UCSD-AML1 (cell line): Measurements from ENCODE around the gene SRGAP1.
"Not testable (repeated sequence)": the region's sequence is repeated elsewhere in the genome, so short reads cannot be mapped to it uniquely, and the experiment has no call there.

Experiments used
- DNase-seq: peaks from one replicate; lab custom pipeline; 2025; ENCODE audit not compliant: unreplicated experiment; lab: John Stamatoyannopoulos, UW

SRGAP1 gene

DNA sequence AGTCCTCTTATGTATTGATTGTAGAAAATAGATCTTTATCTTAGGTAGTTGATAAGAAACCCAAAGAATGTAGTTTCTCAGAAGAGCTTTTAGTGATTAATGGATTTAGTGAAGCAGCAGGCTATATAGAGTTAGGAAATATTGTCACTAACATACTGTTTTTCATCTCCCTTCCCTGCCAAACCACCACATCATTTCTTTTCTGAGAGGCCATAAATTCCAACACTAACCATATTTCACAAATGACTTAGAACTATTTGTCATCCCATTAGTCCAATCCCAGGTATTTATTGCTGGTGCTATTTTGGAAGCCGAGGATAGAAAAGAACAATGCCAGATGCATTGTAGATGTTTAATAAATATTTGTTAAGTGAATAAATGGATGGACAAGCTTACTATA, 191.9 kb downstream of the SRGAP1 start:
- DNase-seq: no peak

DNA sequence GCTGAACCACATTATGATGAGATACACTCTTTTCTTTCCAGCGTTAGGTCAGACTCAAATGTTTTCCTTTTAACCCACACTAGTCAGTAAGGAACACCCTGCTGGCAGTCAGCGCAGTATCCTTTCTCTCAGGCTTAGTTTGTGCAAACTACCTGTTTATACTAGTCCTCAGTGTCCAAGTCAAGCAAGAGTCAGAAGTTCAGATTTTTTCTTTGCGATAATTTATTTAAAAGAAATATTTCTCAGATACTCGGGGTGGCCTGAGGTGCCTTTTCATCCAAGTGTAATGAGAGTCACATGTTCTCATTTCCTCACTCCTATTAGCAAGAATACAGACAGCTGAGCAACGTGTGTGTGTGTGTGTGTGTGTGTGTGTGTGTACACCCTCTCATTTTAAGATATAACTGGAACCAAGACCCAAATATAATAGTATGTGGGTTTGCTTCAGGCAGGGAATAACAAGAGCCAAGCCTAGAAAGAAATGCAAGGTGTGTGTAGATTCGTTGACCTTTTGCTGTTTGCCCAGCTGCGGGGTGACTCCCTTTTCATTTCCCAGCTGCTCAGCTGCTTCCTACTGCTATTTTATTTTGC, 194.9 kb downstream of the SRGAP1 start:
- DNase-seq: no peak

DNA sequence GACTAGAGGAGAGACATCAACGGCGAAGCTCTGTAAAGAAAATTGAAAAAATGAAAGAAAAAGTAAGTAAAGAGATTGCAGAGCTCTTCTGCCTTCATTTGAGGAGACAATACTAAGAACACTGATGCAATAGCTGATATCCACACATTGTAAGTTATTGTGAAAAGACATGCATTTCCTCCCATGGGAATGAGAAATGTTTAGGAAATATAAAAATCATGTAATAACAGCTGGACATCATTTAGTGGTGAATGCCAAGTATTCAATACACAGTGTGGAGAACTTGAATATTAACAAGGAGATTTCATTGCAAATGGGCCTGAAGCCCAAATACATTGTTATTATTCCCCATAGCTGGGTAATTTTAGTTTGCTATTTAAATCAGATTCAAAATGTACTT, 198.4 kb downstream of the SRGAP1 start:
- no peak for DNase-seq

DNA sequence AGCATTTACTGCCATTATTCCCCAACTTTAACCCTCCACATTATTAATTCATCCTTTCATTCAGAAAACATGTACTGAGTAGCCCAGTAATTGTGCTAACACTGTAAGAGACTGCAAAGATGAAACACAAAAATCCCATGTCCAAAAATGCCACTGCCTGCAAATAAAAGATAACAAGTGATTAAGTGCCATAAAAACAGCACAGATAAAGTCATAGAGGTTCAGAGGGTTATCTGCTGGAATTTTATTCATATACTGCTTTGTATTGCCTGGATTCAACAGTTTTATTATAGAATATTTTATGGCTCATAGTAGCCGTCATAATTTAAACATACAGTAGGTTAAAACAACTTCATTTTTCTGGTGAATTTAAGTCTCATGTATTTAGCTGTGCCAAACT, 199.7 kb downstream of the SRGAP1 start:
- no peak for DNase-seq

DNA sequence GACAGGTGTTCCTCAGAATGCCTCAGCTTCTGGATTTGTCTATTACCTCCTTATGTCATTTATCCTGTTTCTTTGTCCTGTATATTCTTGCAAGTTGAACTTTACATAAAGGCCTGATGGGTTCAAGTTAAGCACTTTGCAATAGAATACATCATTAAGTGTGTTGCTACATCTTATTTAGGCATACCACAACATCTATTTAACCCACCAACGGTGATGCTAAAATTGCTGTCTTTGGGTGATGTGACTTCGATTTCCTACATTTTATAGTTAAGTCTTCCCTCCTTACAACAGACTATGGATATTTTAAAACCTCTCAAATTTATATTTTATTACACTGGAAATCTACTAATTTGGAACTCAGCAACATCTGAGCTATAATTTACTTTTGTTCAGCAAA, 206.6 kb downstream of the SRGAP1 start:
- no peak for DNase-seq

DNA sequence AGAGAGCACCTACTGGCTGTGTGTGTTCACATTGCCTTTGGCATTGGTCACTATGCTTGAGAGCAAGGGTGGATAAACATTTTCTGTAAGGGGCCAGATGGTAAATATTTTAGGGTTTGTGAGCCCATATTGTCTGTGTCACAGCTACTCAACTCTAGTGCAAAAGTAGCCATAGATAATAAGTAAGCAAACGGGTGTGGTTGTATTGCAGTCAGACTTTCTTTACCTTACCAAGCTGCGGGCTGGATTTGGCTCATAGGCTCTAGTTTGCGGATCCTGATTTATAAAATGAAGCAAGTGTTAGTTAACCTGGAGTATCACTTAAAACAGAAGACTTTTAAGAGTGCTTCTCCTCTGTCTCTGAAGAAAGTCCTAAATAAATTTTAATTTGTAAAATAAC, 208.6 kb downstream of the SRGAP1 start:
- DNase-seq: no peak

DNA sequence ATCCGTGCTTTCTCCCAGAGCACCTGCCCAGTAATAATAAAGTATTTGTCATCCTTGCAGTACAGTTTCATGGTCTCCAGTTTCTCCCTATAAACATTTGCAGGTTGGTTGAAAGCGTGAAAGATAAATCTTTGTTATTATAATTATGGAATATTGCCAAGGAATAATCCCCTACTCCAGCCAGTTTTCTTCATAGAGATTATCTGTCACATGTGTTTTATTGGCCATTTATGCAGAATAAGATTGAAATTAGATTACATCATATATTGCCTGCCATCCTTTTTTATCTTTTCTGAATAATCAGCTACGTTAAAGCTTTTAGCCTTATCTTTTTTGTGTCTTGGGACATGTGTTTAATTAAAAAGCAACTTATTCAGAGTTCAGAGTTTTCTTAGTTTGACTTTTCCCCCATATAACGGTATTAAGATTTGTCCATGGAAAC, 209.6 kb downstream of the SRGAP1 start:
- DNase-seq: no peak

DNA sequence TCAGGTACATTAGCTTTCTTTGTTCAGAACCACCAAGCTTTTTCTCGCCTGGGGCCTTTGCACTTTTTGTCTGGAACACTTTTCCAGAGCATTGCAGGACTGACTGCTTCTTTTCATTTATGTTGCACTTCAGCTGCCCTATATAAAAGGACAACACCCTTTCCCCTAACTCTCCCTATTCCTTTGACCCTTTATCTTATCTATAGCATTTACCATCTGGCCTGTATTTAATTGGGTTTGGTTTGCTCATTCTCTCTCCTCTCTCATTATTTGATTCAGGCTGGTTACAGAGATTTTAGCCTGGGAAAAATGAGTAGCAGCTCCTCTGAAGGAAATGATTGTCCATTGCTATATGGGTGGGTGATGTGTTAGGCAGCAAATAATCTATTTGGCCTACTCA, 212.2 kb downstream of the SRGAP1 start:
- DNase-seq: no peak

DNA sequence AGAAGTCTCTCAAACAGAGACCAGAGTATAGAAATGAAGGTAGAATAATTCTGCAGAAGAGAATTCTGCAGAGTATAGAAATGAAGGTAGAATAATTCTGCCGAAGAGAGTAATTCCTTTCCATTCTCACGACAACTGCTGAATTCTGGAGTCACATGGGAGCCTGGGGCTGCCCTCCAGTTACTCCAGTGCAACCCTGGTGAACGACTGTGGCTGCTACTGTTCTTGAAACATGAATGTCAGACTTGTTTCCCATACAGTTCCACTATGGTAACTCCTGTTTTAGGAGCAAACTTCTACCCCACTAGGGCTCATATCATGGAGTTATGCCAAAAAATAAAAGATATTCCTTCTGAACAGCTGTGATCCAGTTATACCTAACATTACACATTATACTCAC, 213.2 kb downstream of the SRGAP1 start:
- DNase-seq: no peak

DNA sequence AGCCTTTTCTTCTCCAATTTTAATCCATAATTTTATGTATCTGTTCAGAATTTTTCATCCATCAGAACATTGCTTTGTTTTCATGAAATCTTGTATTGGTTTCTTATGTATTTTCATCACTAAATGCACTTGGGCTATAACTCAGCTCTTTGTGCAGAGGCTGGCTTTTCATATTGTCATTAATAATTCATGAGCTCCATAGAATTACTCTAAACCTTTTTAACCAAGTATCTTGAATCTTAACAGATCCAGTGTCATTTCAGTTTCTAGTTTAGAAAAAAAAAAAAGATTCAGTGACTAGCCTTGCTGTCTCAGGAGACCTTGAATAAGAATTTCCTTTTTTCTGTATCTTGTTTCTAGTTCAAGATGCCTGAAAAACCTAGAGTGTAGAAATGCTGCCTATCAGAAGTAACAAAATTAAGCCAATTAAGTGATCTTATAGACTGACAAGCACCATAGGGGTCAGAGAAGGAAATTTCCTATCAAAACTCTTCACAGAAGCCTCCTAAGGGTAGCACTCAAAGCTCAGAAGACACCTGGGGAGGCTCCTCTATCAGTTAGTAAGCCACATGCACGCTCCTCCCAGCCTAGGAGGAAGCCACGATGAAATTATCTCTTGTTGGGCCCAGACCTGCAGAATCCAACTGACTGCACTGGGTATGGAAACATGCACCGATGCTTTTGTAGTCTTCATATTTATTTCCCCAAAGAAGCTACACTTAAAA, 214.2 kb downstream of the SRGAP1 start:
- DNase-seq: no peak

DNA sequence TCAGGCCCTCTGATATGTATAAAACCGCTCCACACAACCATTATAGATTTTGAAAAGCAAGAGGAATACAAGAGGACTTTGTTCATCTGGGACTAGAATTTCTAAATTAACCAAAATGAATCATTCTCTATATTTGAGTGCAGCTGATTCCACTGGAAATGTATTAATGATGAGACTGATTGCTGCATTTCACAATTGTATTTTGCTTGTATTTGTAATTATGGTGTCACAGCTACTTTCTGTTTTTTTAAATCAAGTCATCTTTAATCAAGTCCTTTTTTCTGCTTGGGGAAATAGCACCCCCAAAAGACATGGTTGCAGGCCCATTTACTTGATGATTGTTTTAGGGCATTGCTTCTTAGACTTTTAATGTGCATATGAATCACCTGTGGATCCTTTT, 215.2 kb downstream of the SRGAP1 start:
- DNase-seq: no peak

DNA sequence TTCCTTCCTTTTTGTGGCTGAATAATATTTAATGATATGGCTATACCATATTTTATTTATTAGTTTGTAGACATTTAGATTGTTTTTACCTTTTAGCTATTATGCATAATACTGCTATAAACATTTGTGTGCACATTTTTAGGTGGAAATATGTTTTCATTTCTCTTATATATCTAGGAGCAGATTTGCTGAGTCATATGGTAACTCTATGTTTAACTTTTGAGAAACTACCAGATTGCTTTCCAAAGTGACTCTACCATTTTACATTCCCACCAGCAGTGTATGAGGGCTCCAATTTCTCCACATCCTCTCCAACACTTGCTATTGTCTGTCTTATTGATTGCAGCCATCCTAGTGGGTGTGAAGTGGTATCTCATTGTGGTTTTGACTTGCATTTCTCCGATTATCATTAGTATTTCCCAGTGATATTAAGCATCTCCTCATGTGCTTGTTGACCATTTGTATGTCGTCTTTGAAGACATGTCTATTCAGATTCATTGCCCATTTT, 217.4 kb downstream of the SRGAP1 start:
- no peak for DNase-seq

DNA sequence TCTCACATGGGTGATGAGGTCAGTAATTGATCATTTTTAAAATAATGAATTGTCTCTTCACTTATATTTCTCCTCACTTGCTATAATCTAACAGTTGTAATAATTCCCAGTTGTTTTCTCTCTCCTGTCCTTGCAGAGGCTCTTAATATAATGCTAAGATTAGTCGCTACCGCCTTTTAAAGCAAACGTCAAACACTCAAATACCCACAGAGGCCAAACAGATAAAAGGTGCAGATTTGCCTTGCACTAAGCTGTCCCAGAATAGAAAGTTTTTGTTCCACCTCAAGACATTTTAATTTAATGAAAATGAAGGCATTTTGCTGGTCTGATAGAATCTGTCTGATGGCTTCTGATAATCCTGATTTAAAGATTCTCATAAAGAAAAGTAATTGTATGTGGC, 218.6 kb downstream of the SRGAP1 start:
- DNase-seq: no peak

DNA sequence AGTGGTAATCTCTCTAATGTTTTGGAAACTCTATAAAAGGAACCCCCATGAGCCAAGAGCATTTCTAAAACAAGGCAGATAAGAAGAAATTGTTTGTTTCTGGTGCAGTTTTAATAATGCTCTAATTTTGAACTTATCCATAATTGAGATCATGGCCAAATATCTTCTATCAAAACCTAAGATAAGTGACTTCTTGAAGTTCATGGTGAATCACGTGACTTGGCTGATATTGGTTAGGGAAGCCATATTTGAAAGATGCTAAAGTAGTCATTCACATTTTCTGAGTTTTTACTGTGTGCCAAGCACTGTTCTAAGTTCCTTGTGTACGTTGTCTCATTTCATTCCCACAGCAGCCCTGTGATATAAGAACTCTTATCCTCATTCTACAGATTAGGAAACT, 219.7 kb downstream of the SRGAP1 start:
- no peak for DNase-seq

DNA sequence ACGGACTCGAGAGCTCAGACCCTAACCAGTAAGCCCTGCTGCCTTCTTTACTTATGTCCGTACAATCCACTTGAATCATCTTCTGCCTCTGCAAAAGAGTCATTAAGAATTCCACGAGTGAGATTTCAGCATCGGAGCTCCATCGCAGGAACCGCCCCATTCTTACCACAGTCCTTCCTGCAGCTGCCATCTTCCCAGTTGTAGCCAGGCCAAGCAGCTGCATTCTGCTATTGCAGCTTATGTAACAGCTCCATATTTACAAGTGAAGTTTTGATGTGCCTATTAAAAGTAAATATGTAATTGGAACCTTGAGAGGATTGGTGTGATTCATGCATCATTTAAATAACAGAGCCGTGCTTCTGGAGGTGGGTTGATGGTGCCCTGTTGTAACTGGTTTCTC, 220.2 kb downstream of the SRGAP1 start:
- no peak for DNase-seq

DNA sequence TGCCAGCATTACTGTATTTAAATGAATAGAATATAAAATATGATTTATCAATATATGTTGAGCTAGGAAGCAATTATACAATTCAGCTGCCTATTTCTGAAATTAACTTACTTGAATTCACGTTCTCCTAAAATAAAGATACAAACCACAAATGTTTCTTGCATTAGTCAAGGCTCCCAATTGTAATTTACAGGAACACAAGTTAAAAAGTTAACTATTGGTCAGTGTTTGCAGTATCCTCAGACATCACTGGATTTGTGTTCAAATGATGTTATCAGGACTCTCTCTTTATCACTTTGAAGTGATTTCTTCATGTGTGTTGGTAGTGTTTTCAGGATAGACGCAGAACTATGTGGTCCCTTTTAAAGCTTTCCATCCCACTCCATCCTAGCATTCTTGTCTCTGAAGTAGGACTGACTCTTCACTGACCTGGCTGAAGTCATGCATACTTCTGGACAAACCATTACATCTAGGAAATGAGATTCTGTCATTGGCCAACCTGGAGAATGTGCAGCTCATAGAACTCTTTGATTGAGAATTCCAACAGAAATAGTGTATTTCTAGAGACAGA, 221.5 kb downstream of the SRGAP1 start:
- no peak for DNase-seq

DNA sequence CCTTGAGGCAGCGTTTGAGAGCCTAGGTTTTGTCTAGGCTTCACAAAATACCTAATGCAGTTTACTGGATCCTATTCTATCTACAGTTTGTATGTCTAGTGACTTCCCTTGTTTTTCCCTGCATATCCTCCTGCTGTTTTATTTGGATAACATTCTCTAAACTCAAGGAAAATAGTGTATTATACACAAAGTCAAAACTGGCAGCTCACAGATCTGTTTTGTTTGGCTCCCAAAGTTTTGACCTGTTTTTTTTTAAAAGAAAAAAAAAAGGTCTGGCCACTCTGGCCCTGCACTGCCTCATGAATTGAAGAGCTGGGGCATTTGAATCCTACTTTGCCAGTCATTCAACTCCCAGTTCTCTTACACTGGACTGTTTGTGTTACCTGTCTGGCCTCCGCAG, 222.3 kb downstream of the SRGAP1 start:
- DNase-seq: no peak

DNA sequence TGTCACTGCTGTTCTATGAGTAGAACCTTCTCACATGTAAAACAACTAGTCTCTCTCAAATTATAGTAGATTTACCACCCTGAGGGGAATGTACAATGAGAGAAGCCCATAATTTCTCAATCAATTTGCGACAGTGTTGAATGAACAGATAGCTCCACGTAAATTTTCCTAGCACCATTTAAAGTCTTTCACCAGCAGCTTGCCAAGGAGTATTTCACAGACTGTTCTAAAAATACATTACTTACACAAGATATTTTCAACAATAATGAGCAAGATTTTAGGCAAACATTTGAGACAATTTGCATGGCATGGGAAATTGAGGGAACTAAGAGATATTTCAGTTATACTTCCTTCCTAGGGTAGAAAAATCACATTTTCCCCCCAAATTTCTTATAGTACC, 226.0 kb downstream of the SRGAP1 start:
- no peak for DNase-seq

DNA sequence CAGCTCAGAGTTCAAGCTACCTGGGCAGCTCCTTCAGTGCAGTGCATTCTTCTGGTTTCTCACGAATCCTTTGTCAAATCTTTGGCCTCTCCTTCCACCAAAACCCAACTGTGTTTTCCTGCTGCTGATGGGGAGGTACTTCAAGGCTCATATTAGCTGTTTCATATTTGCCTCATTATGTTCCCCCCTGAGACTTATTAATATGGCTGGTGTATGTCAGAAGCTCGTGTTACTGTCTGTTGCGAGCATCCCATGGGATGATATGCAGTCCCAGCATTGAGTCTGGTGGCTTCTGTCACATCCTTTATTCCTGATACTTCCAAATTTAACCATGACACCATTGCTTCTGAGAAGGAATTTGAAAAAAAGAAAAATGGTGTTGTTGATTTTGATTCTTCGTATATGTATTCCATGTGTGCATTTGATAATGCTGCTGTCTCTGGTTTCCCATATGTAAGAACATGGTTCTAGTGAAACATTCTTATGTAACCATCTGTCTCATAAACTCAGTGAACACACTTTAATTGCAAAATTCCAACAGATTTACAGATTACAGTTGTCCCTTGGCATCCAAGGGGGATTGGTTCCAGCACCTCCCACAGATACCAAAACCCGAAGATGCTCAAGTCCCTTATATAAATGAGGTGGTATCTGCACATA, 228.5 kb downstream of the SRGAP1 start:
- DNase-seq: no peak

DNA sequence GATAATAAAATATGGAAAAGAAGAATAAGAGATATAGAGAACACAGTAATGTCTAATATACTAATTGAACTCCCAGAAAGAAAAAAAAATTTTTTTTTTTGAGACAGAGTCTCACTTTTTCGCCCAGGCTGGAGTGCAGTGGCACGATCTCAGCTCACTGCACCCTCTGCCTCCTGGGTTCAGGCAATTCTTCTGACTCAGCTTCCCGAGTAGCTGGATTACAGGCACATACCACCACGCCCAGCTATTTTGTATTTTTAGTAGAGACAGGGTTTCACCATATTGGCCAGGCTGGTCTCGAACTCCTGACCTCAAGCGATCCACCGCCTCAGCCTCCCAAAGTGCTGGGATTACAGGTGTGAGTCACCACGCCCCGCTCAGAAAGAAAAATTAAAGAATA, 232.1 kb downstream of the SRGAP1 start:
- DNase-seq: not testable (repeated sequence)

DNA sequence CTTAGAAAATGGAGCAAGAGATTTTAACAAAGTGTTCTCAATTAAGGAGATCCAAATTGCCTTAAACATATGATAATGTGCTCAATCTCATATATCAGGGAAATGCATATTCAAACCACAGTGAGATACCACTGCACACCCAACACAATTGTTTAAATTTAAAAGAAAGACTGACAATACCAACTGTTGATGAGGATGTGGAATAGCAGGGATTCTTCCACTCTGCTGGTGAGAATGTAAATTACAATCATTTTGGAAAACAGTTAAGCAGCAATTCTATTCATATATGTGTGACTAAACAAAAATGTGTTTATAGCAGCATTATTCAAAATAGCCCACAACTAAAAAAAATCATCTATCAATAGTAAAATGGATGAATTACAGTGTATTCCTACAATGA, 233.4 kb downstream of the SRGAP1 start:
- no peak for DNase-seq
